Vagina (tissue), 2 donors: ENCODE results near the gene DAGLA.

Experiments
- POLR2AphosphoS5 ChIP-seq, 2 donors: sonication (generic); formaldehyde crosslinking; IDR thresholded peaks; one replicate each; pipeline ENCODE4 v1.9.0; 2017; ENCODE audit warnings: antibody characterized with exemption in 2 of 2, mild to moderate bottlenecking in 2 of 2, low read depth in 1 of 2; ENCODE audit not compliant: insufficient read depth in 1 of 2
- TF ChIP-seq, protein P1 (sequence below), 3 experiments: fragments of 450-650 bp in 2 of 3; fragments of 200-600 bp in 1 of 3; sonication (generic) in 1 of 3; IDR thresholded peaks; one replicate each; pipeline ENCODE4 v1.5.1; 2017 to 2019; ENCODE audit warnings: antibody characterized with exemption in 3 of 3, mild to moderate bottlenecking in 2 of 3, moderate library complexity in 2 of 3

- TF ChIP-seq POLR2AphosphoS5 (IDR thresholded peaks at IDR 0.05; ENCODE audit: insufficient read depth in 1 of 2, low read depth in 1 of 2) = no peak
- TF ChIP-seq, protein P1, sequence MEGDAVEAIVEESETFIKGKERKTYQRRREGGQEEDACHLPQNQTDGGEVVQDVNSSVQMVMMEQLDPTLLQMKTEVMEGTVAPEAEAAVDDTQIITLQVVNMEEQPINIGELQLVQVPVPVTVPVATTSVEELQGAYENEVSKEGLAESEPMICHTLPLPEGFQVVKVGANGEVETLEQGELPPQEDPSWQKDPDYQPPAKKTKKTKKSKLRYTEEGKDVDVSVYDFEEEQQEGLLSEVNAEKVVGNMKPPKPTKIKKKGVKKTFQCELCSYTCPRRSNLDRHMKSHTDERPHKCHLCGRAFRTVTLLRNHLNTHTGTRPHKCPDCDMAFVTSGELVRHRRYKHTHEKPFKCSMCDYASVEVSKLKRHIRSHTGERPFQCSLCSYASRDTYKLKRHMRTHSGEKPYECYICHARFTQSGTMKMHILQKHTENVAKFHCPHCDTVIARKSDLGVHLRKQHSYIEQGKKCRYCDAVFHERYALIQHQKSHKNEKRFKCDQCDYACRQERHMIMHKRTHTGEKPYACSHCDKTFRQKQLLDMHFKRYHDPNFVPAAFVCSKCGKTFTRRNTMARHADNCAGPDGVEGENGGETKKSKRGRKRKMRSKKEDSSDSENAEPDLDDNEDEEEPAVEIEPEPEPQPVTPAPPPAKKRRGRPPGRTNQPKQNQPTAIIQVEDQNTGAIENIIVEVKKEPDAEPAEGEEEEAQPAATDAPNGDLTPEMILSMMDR (IDR thresholded peaks at IDR 0.05) = no peak
Observed at GRCh38 chr11:61742391-61742790, 62.2 kb downstream of the DAGLA start.
